ENCODE results near the gene COA7.

Gene COA7

DNA sequence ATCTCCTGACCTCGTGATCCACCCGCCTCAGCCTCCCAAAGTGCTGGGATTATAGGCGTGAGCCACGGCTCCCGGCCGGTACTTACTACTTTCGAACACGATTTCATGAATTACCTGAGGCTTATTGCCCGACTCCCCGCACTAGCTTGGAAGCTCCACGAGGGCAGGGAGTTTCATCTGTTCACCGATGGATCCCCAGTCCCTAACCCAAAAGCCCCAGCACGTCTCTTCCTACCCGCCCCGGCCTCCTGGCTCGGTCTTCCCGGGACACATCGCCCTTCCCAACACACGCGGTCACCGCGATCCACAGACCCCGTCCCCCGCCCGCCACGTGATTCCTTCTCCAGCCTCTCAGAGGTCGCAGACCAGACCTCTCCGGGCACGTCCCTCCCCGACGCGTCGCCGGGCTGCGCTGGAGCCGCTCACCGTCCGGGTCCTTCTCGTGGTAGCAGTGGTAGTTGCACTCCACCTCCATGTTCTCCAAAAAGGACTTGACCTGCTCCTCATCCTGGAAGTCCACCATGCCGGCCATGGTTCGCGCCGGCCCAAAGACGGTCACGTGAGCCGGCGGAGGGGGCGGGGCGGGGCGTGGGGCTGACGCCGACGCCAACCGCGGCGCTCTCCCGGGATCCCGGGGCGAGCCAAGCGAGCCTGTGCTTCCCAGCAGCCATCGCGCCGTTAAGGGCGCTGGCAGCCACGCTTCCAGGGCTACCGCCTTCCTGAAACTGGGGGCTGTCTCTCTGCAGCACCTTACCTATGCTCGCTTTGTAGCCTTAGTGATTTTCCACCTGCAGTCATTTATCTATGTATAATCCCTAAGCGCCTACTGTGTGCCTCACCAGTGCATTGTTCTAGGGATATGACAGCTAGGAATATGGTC lies at the start of gene COA7:
TSS of gene COA7 (minus strand) at position 553 of the 880 bp plus-strand sequence. CDS start at position 532, 21 bp downstream.
- peak; percentile 88 for DNase-seq (ENCODE audit: low read depth)
- no peak for TF ChIP-seq CTCF (IDR thresholded peaks at IDR 0.05; ENCODE audit: insufficient read depth, low read depth, low read length, missing control alignments)
- H3K4me3 ChIP-seq (ENCODE audit: low read depth, low read length), result peak within 1 kb of the TSS; percentile 91

DNA sequence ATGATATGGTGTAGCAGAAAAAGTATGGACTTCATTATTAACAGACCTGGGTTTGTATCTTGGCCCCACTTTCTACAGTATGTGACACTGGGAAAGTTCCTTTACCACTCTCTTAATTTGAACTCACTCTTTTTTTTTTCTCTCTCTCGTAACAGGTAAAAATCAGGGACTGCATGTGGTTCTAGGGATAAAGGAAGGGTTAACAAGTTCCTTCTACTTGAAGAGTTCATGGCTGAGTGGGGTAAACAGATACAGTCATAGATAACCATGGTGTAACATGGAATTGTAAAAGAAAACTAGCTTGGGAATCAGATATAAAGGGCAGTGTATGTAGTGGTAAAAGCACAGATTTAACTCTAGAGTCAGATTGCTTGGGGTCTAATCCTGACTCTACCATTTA lies 49.3 kb upstream of the COA7 start:
- no peak for TF ChIP-seq CTCF (IDR thresholded peaks at IDR 0.05; ENCODE audit: insufficient read depth, low read depth, low read length, missing control alignments)
- no peak for DNase-seq (ENCODE audit: low read depth)
- H3K4me3 ChIP-seq (ENCODE audit: low read depth, low read length), result no peak overlapping the region

GRCh38 chr1:52746189-52746588 lies 48.0 kb upstream of the COA7 start:
- H3K4me3 ChIP-seq (ENCODE audit: low read depth, low read length), result no peak overlapping the region
- TF ChIP-seq CTCF (IDR thresholded peaks at IDR 0.05; ENCODE audit: insufficient read depth, low read depth, low read length, missing control alignments), result no peak
- no peak for DNase-seq (ENCODE audit: low read depth)

GRCh38 chr1:52741259-52741658 lies 43.1 kb upstream of the COA7 start:
- no peak overlapping the region for H3K4me3 ChIP-seq (ENCODE audit: low read depth, low read length)
- DNase-seq (ENCODE audit: low read depth), result no peak

GRCh38 chr1:52739699-52740467 lies 41.7 kb upstream of the COA7 start:
- TF ChIP-seq CTCF (IDR thresholded peaks at IDR 0.05; ENCODE audit: insufficient read depth, low read depth, low read length, missing control alignments), result no peak
- no peak overlapping the region for H3K4me3 ChIP-seq (ENCODE audit: low read depth, low read length)
- no peak for DNase-seq (ENCODE audit: low read depth)

More at GRCh38 chr1:52741259-52741658, 43.1 kb upstream of the COA7 start:
- TF ChIP-seq CTCF (IDR thresholded peaks at IDR 0.05; ENCODE audit: insufficient read depth, low read depth, low read length, missing control alignments), result no peak

GRCh38 chr1:52738893-52739292 lies 40.7 kb upstream of the COA7 start:
- no peak for DNase-seq (ENCODE audit: low read depth)
- no peak for TF ChIP-seq CTCF (IDR thresholded peaks at IDR 0.05; ENCODE audit: insufficient read depth, low read depth, low read length, missing control alignments)

More at GRCh38 chr1:52738893-52739292, 40.7 kb upstream of the COA7 start:
- H3K4me3 ChIP-seq (ENCODE audit: low read depth, low read length), result no peak overlapping the region

Data from GM12865 (cell line).